Umbilical cord (tissue), 2 donors: ENCODE data around the gene SLC6A3. TPM values are rescaled to one million over a fixed set of nuclear protein-coding genes. Genes with fewer than 3 reads are reported as not detected.

Source experiments
- DNase-seq: peaks from one replicate; pipeline ENCODE4 v3.0.0-alpha.2; 2015; ENCODE audit warnings: low spot score
- total RNA-seq: library from RNA; depleted of rRNA; stranded (reverse); fragments of >200 nt; gene quantifications from one replicate; pipeline ENCODE4 v1.2.3, GENCODE V29; 2014; ENCODE audit warnings: low replicate concordance; ENCODE audit not compliant: insufficient read depth

SLC6A3 gene
- total RNA-seq, 1 donor from 2014 or later, result 0.96 TPM

- no peak for DNase-seq
Observed at GRCh38 chr5:1442222-1443145, 2.8 kb downstream of the SLC6A3 start.

DNA sequence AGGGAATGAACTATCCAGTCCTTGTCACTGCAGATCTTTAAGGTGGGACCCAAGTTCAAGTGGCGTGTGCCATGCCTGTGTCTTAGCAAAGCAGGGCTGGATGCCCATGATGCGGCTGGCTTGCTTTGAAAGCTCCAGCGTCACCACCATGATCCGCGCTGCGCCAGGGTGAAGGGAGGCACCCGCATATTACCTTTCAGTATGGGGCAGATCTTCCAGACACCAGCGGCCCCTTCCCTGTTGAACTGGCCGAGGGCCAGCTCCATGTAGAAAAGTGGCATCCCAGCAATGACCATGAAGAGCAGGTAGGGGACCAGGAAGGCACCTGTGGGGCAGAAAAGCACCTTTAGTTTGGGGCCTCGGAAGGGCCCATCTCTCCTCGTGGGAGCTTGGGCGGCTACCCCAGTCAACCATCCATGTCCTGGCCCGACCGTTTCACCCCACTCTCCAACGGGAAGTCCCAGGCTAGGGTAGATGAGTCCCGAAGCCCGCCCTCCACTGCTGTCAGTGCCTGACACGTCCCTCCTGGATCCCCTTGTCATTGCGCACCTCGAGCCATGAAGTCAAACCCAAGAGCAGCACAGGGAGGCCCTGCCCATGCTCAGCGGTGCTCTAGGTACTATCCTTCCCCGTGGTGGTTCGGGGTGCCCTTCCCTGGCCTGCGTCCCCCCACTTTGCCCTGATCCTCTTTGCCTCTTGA, 3.9 kb downstream of the SLC6A3 start:
- DNase-seq, result no peak

- no peak for DNase-seq
Observed at GRCh38 chr5:1440098-1440493, 5.1 kb downstream of the SLC6A3 start.

GRCh38 chr5:1439388-1440097, 5.7 kb downstream of the SLC6A3 start:
- no peak for DNase-seq

GRCh38 chr5:1438871-1439270, 6.4 kb downstream of the SLC6A3 start:
- no peak for DNase-seq

DNA sequence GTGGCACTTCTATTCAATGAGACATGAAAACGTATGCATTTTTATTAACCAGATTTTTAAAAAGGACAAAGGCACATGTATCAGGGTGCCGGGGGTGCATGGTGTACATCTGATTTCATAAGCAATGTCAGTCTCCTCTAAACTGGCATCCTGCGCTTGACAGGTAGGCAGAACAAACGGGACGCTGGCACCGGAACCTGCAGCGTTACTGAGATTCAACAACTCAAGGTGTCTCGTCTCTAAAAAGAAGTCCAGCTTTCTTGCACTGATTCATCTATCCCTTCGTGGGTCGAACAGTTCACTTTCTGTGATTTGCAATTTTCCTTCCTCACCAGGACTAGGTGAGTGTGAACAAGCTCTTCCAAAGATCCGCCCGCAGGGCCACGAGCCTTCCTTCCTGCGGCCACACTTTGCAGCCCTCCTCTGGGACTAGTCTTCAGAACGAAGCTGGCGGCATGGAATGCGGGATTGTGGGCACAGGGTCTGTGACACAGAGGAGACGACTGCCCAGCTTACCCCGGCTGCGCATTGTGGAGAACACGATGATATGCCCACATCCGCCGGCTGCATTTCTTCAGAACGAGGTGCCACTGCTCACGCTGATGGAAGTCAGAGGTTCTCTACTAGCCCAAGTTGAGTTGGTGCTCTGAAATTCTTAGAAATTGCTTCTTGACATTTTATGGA, 7.2 kb downstream of the SLC6A3 start:
- no peak for DNase-seq

DNA sequence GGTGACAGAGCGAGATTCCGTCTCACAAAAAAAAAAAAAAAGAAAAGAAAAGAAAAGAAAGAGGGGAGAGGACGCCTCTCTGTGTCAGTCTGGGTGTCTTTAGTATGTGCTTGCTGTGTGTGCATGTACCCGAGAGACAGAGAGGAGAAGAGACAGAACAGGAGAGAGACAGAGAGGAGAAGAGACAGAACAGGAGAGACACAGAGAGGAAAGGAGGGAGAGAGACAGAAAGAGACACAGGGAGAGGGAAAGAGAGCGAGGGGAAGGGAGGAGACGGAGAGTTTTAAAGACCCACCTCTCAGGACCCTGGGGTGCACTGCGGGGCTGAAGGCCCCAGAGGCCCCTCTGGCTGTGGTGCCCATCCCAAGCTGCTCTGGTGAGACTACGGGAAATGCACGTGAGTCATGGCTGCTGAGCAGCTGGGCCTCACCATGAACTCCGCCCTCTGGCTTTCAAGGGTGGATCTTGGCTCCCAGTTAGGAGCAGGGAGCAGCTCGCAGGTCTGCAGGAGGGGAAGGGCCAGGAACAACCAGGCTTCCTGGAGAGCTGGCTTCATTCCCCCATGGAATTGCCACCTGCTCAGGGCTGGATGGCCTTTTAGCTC, 7.9 kb downstream of the SLC6A3 start:
- DNase-seq, result peak; percentile 50

DNA sequence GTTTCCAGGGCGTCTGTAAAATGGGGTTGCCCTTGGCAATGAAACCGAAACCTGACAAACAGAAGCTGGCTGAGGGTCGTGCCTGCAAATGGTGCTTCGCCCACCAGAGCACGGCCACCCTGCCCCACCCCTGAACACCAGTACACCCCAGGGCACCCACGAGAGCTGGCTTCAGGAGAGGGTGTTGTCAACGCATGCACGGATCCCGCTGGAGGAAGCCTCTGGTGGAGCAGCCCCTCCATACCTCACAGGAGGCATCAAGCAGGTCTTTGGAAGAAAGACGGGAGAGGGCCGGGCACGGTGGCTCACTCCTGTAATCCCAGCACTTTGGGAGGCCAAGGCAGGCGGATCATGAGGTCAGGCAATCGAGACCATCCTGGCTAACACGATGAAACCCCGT, 8.6 kb downstream of the SLC6A3 start:
- no peak for DNase-seq

DNA sequence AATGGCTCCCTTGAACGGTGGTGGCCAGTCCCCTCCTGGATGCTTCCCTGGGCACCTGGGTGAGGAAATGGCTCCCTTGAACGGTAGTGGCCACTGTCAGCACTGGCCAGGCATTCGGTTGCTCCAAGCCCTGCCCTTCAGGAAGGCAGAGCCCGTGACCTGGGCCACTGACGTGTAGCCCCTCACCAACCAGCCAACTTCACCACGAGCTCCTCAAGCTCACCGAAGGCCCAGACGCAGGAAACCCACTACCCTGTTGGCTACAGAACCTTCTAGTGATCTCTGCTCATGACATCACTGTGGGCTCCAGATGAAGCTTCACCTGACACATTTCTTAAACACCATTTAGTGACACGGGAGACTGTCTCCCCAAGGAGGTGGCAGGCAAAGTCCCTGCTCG, 9.2 kb downstream of the SLC6A3 start:
- DNase-seq, result no peak

DNA sequence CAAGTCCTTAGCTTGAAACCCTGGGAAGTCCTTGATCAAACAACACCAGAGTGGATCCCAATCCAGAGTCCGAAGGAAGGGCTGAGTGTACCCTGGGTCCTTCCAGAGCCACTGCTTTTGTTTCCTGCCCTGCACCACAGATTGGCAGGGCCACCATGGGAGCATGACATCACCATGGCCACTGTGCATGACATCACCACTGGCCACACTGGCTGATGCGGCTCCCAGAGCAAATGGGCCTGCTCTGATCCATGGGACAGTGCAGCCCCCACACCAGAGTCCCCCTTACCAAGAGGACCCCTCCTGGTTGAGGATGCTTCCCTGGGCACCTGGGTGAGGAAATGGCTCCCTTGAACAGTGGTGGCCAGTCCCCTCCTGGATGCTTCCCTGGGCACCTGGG, 9.9 kb downstream of the SLC6A3 start:
- no peak for DNase-seq

GRCh38 chr5:1432296-1432695, 12.9 kb downstream of the SLC6A3 start:
- DNase-seq, result no peak

DNA sequence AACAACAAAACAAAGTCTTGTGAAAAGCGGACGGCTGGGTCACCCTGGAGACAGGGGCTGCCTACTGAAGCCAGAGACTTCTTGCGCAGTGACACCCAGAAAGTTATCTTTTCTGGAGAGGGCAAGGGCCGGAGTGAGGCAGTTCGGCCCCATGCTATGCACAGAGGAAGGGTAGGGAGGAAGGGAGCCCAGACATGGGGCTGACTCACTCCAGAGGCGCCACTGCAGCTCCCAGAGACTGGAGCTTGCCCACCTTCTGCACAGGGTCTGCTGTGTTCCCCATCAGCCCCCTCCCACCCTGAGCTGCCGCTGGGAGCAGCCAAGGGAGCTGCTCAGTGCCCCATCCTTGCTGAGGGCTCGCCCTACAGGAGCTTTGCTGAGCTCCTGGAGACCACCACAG, 13.3 kb downstream of the SLC6A3 start:
- DNase-seq, result no peak

- no peak for DNase-seq
Observed at GRCh38 chr5:1431021-1431811, 14.0 kb downstream of the SLC6A3 start.

GRCh38 chr5:1430121-1430795, 15.0 kb downstream of the SLC6A3 start:
- no peak for DNase-seq

- no peak for DNase-seq
Observed at GRCh38 chr5:1429496-1429895, 15.7 kb downstream of the SLC6A3 start.

DNA sequence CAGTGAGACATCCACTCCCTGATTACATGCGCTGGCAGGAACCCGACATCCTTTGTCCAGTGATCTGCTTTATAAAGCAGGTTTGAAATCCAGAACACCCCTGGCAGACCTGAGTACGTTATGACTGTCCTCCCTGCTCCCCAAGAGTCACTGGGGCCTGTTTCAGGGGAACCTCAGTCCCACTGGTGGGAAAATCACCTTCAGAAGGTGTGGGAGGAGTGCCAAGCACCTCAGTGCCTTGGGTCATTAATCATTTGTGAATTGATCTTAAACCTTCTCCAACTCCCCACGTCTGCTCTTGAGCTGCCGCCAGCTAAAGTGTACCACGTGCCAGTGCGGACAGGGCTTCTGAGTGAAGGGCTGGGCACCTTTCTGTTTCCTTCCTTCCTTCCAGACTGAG, 16.2 kb downstream of the SLC6A3 start:
- DNase-seq, result no peak

DNA sequence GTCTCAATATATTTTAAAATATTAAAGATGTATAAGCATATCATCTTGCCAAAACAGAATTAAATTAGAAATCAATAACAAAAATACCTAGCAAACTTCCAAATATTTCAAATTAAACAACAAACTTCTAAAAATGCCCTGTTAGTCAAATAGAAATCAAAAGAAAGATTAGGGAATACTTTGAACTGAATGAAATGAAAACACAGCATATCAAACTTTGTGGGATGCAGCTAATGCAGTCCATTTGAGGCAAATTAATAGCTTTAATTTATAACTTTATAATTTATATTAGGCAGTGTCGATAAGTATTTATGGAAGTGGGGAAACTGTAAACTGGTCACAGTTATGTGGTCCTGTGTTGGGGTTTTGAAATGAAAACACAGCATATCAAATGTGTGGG, 17.1 kb downstream of the SLC6A3 start:
- DNase-seq, result no peak

DNA sequence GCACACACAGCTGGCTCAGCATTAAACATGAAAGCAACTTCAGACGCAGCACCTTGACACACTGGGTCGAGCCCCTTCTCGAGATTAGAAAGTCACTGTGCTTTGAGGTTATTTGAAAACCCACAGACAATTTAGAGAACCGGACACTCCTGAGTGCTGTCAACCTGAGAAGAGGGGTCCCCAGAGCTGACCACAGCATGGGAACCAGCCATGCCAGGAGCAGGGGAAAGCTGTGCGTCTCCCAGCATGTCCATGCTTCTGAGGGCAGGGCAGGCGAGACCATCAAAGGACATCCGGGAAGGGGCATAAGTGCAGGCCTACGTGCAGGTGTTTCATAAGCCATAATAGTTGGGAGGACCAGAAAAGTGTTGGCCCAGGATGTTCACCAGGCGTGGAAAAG, 20.5 kb downstream of the SLC6A3 start:
- DNase-seq, result no peak

DNA sequence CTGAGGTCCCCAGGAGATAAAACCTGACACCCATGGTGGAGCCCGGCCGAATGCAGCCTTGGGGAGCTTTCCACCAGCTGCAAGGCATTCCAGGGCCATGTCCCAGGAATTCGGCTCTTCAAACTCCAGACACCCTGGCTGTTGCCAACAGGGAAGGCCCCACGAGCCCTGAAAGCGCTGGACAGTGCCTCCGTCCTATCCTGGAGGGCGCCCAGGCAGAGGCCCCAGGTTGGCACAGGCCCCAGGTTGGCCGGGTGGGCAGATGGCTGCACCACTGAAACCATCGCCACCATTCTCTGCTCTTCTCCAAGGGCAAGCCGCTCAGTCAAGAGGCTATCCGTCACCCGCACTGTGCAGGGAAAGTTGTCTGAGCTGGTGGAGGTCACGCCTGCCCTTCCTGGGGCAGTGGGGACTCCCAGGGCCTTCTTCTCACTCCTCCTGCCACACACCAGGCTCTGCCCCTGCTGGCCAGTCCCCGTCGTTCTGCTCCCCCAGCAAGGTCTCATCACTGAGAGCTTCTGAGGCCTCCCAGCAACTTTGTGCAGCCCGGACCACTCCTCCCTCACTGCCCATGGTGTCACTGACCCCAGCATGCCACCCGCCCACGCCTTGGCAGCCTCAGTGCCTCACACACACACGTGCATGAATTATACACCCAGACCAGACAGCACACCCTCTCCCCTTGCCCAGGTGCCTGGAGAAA, 21.2 kb downstream of the SLC6A3 start:
- no peak for DNase-seq
